Colonic mucosa (tissue), 4 donors: ENCODE measurements around the gene CAMK1D. TPM values are rescaled to one million over a fixed set of nuclear protein-coding genes. Genes with fewer than 3 reads are reported as not detected.

Experiments
- DNase-seq: peaks from one replicate; pipeline ENCODE4 v3.0.0-alpha.2; 2020
- H3K27ac ChIP-seq: fragments of 200-600 bp; one replicate; pipeline ENCODE4 v1.8.0; 2021
- H3K27me3 ChIP-seq: fragments of 200-600 bp; one replicate; pipeline ENCODE4 v1.8.0; 2021
- H3K36me3 ChIP-seq: fragments of 200-600 bp; one replicate; pipeline ENCODE4 v1.8.0; 2021
- H3K4me1 ChIP-seq: fragments of 200-600 bp; one replicate; pipeline ENCODE4 v1.8.0; 2021; ENCODE audit warnings: mild to moderate bottlenecking
- H3K4me3 ChIP-seq: fragments of 200-600 bp; one replicate; pipeline ENCODE4 v1.8.0; 2021
- H3K9ac ChIP-seq, 2 donors: one replicate each; pipeline ENCODE4 v1.7.0; 2013; ENCODE audit warnings: control low read depth in 2 of 2, low read depth in 2 of 2, low read length in 2 of 2
- H3K9me3 ChIP-seq: fragments of 200-600 bp; one replicate; pipeline ENCODE4 v1.8.0; 2021
- intact Hi-C: fragments of 100-400 bp; cut with DNase I; formaldehyde crosslinking; loops from one replicate; pipeline ENCODE4 v1.14.1; 2022
- total RNA-seq, 2 donors: library from RNA; stranded (reverse); fragmentation: NEBNext Ultra II Directional in 1 of 2; extraction: Animal tissue kit (Norgen Biotek cat#: 25700) in 1 of 2; gene quantifications; one replicate each; pipeline ENCODE4 v1.2.1, GENCODE V29; 2021
- TF ChIP-seq, protein P1 (sequence below): fragments of 200-600 bp; IDR thresholded peaks from one replicate; pipeline ENCODE4 v1.8.0; 2022; ENCODE audit warnings: antibody characterized with exemption, mild to moderate bottlenecking
- donor health status: healthy.
- donor health status: DM: no; HTN: no; CAD: no.
- donor health status: DM: no; HTN: no; CAD: no.

The CAMK1D gene
- total RNA-seq, 2 donors from 2014 or later: 21.3 to 29.7 TPM

DNA sequence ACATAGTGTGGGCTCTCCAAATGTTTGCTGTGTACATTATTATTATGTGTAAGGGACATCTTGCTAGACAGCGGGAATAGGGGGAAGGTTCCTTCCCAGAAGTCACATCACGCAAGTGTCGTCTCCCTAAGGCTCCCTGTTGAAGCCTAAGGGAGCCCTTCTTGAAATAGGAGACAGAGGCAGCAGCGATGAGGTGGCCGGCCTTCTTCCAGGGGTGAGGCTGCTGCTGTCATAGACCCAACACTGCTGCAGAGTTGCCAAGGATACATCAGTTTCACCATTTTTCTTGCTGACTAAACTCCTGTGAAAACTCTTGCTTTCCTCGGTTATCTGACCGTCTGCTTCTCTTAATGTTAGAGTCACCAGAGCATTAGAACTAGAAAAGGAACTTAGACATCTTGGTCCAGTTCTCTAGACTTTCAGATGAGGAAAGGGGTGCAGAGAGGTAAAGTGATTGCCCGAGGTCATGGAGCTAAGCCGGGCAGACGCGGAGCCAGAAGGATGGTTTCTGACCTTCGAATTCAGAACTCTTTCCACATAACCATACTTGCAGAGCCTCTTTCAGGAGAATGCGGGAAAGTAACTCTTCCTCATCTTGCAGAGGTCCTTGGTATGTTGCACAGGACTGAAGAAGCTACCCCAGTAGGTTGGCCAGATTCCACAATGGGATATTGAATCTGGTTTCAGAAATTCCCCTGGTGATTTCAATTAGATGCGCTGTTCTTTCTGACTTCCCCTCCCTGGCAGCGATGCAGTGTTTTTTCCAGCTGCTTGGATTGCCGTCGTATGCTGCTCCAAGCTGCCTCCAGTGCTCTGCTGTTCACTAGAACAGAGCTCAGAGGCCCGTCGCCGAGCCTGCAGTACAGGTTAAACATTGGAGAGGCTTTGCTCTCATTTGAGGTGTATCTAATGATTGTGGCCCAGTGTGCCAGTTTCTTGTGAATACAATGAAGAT is 217.1 kb downstream of the CAMK1D start:
- Histone ChIP-seq H3K4me3 (no peak overlapping the region), H3K27ac (no peak overlapping the region), H3K36me3 (no peaks in the 10 kb centered on the region), H3K9me3 (no peaks in the 10 kb centered on the region), H3K9ac (no peak overlapping the region), H3K27me3 (no peaks in the 10 kb centered on the region), H3K4me1 (no peaks in the 10 kb centered on the region)
- TF ChIP-seq, protein P1, sequence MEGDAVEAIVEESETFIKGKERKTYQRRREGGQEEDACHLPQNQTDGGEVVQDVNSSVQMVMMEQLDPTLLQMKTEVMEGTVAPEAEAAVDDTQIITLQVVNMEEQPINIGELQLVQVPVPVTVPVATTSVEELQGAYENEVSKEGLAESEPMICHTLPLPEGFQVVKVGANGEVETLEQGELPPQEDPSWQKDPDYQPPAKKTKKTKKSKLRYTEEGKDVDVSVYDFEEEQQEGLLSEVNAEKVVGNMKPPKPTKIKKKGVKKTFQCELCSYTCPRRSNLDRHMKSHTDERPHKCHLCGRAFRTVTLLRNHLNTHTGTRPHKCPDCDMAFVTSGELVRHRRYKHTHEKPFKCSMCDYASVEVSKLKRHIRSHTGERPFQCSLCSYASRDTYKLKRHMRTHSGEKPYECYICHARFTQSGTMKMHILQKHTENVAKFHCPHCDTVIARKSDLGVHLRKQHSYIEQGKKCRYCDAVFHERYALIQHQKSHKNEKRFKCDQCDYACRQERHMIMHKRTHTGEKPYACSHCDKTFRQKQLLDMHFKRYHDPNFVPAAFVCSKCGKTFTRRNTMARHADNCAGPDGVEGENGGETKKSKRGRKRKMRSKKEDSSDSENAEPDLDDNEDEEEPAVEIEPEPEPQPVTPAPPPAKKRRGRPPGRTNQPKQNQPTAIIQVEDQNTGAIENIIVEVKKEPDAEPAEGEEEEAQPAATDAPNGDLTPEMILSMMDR: no peak
- intact Hi-C loops: no loop called here
- no peak for DNase-seq

DNA sequence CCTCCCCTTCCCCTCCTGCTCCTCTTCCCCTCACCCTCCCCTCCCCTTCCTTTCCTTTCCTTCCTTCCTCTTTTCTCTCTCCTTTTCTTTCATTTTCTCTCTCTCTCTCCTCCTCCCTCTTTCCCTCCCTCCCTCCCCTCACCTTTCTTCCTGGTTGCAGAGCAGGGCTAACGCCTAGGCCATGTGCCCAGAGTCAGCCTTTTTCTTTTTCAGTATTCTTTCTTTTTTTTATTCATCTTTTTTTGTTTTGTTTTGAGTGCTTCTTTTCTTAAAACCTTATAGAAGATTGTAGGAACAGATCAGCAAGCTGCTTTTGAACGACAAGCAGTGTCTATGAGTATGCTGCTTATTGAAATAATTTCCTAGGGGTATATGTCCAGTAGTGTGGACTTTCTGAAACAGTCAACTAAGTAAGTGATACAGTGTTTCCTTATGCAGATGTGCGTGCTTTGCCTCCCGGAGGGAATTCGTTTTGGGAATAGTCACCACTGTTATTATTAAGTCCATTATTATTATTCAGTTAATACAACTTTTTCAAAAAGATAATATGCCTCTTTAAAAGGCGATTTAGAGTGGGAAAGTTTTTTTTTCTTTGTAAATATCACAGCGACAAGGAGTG is 219.2 kb downstream of the CAMK1D start:
- no peaks in the 10 kb centered on the region for H3K27me3 ChIP-seq
- no peak overlapping the region for H3K9ac ChIP-seq
- DNase-seq: no peak
- TF ChIP-seq, protein P1: no peak
- H3K4me1 ChIP-seq: no peaks in the 10 kb centered on the region
- no peak overlapping the region for H3K27ac ChIP-seq
- H3K36me3 ChIP-seq: no peaks in the 10 kb centered on the region
- H3K4me3 ChIP-seq: no peak overlapping the region
- intact Hi-C loops: no loop called here
- H3K9me3 ChIP-seq: no peaks in the 10 kb centered on the region

DNA sequence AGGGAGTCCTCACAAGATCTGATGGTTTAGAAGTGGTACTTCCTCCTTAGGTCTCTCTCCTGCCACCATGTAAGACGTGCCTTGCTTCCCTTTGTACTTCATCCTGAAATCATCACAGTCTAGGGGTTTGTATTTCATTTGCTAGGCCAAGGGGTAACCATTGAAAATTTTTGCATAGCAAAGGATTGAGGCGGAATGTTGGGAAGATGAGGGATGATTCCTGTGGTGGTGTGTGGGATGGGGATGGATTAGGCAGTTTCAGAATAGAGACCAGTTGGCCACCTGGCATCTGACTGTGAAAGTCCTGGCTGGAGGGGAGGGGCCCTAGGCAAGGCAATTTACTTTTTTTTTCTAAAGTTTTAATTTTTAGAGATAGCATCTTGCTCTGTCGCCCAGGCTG is 222.9 kb downstream of the CAMK1D start:
- Histone ChIP-seq H3K27ac (no peak overlapping the region), H3K9me3 (no peaks in the 10 kb centered on the region), H3K27me3 (no peaks in the 10 kb centered on the region), H3K36me3 (no peaks in the 10 kb centered on the region), H3K4me3 (no peak overlapping the region), H3K4me1 (no peaks in the 10 kb centered on the region), H3K9ac (no peak overlapping the region)
- TF ChIP-seq, protein P1: no peak
- DNase-seq: no peak
- intact Hi-C loops: no loop called here

DNA sequence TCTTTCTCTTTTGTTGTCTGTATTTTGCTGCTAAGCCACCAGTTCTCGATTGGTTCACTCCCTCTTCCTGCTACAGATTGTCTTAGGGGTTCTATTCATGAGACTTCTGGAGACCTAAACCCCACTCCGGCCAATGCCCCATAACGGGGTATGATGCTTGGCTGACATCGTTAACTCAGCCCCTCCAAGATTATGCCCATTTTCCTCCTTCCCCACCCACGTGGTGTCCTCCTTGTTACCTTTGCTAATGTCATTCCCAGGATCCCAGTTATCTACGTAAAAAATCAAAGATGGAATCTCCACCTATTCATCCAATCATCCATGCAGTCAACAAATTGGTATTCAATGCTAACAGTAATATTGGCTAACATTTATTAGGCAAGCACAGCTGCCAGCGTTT is 228.3 kb downstream of the CAMK1D start:
- Histone ChIP-seq H3K36me3 (no peaks in the 10 kb centered on the region), H3K9ac (no peak overlapping the region), H3K4me1 (no peaks in the 10 kb centered on the region), H3K4me3 (no peak overlapping the region), H3K27ac (no peak overlapping the region), H3K9me3 (no peaks in the 10 kb centered on the region), H3K27me3 (no peaks in the 10 kb centered on the region)
- TF ChIP-seq, protein P1: no peak
- intact Hi-C loops: no loop called here
- no peak for DNase-seq

DNA sequence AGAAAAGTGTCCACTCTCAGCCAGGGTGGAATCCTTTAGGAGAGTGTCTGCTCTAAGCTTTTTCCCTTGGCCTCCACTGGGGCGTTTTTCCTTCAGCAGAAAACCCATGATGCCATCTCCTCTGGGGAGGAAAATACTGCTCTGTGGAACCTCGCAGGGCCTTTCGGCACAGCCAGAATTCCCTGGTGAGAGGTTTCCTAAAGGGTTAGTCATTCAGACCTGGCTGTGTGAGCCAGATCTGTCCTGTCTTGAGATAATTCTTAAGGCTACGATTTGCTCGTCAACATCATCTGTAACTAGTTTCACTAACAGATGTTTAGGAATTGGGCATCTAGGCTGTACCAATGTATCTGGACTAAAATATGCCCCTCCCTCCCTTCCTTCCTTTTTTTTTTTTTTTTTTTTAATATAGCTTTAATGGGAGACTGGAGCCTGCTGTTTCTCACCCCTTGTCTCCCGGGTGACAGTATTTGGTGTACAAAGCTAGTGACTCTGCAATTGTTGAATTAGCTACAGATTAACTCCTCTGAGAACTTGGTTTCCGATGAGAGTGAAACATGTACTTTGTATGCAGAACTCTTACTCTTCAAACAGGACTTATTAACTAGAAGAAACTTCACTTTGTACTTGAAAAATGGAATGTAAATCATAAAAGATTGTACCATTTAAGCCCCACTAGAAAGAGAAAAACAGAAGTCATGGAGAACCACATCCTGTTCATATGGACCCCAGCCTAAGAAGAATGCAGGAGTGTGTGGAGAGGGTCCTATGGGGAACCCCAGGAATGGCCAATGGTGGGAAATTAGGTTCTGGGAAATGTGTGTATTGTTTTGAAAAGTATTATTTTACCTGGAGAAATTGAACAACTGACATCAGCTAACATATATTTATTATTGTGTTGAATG is 230.9 kb downstream of the CAMK1D start:
- no peak for DNase-seq

More for the DNA sequence above, 230.9 kb downstream of the CAMK1D start:
- Histone ChIP-seq H3K4me1 (no peaks in the 10 kb centered on the region), H3K9me3 (no peaks in the 10 kb centered on the region), H3K27ac (no peak overlapping the region), H3K9ac (no peak overlapping the region), H3K27me3 (no peaks in the 10 kb centered on the region), H3K4me3 (no peak overlapping the region), H3K36me3 (no peaks in the 10 kb centered on the region)
- TF ChIP-seq, protein P1: no peak
- intact Hi-C loops: no loop called here
